ENCODE measurements around the gene DNAJB8.

GRCh38 chr3:128480717-128481437, 14.2 kb upstream of the DNAJB8 start:
- TF ChIP-seq EZH2 (IDR thresholded peaks at IDR 0.05; ENCODE audit: borderline replicate concordance) = no peak
- TF ChIP-seq, protein P1, sequence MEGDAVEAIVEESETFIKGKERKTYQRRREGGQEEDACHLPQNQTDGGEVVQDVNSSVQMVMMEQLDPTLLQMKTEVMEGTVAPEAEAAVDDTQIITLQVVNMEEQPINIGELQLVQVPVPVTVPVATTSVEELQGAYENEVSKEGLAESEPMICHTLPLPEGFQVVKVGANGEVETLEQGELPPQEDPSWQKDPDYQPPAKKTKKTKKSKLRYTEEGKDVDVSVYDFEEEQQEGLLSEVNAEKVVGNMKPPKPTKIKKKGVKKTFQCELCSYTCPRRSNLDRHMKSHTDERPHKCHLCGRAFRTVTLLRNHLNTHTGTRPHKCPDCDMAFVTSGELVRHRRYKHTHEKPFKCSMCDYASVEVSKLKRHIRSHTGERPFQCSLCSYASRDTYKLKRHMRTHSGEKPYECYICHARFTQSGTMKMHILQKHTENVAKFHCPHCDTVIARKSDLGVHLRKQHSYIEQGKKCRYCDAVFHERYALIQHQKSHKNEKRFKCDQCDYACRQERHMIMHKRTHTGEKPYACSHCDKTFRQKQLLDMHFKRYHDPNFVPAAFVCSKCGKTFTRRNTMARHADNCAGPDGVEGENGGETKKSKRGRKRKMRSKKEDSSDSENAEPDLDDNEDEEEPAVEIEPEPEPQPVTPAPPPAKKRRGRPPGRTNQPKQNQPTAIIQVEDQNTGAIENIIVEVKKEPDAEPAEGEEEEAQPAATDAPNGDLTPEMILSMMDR (IDR thresholded peaks at IDR 0.05; ENCODE audit: poor library complexity) = no peak
- TF ChIP-seq EZH2phosphoT487 (IDR thresholded peaks at IDR 0.05; ENCODE audit: low read depth, severe bottlenecking, unreplicated experiment) = no peak

Measured in hepatocyte (in vitro differentiated cells).